ENCODE results near the gene TYSND1.
"Not testable (repeated sequence)": the region's sequence is repeated elsewhere in the genome, so short reads cannot be mapped to it uniquely, and the experiment has no call there.

The TYSND1 gene

GRCh38 chr10:70162892-70163201 lies 16.3 kb upstream of the TYSND1 start:
- peak; percentile 24 for DNase-seq

GRCh38 chr10:70162151-70162891 lies 15.8 kb upstream of the TYSND1 start:
- no peak for DNase-seq

GRCh38 chr10:70160798-70161197 lies 14.3 kb upstream of the TYSND1 start:
- no peak for DNase-seq

- DNase-seq = not testable (repeated sequence)
Observed at GRCh38 chr10:70159366-70159765, 12.9 kb upstream of the TYSND1 start.

GRCh38 chr10:70158113-70158512 lies 11.6 kb upstream of the TYSND1 start:
- no peak for DNase-seq

- no peak for DNase-seq
Observed at GRCh38 chr10:70155255-70155838, 8.8 kb upstream of the TYSND1 start.

GRCh38 chr10:70148516-70148915 lies 2.0 kb upstream of the TYSND1 start:
- no peak for DNase-seq

- DNase-seq = no peak
Observed at GRCh38 chr10:70147259-70147625, 742 bp upstream of the TYSND1 start.

GRCh38 chr10:70145666-70146488 lies 623 bp downstream of the TYSND1 start:
- peak; percentile 77 for DNase-seq

- DNase-seq = no peak
Observed at GRCh38 chr10:70145166-70145665, 1.3 kb downstream of the TYSND1 start.

GRCh38 chr10:70144372-70145110 lies 2.0 kb downstream of the TYSND1 start:
- no peak for DNase-seq

- no peak for DNase-seq
Observed at GRCh38 chr10:70142555-70142954, 3.9 kb downstream of the TYSND1 start.

- DNase-seq = no peak
Observed at GRCh38 chr10:70140297-70140696, 6.2 kb downstream of the TYSND1 start.

GRCh38 chr10:70139997-70140250 lies 6.6 kb downstream of the TYSND1 start:
- no peak for DNase-seq

- no peak for DNase-seq
Observed at GRCh38 chr10:70139151-70139996, 7.1 kb downstream of the TYSND1 start.

GRCh38 chr10:70137927-70138883 lies 8.3 kb downstream of the TYSND1 start:
- DNase-seq = no peak

GRCh38 chr10:70137135-70137534 lies 9.4 kb downstream of the TYSND1 start:
- peak; percentile 93 for DNase-seq

- no peak for DNase-seq
Observed at GRCh38 chr10:70135684-70136083, 10.8 kb downstream of the TYSND1 start.

GRCh38 chr10:70135046-70135445 lies 11.5 kb downstream of the TYSND1 start:
- no peak for DNase-seq

GRCh38 chr10:70132098-70133029 lies 14.1 kb downstream of the TYSND1 start, which contains the start of gene AIFM2:
Gene AIFM2 (minus strand): TSS chr10:70132825. CDS start chr10:70124084, 8,741 bp downstream.
- peak; percentile 65 for DNase-seq

Data from hematopoietic multipotent progenitor cell treated with erythropoietin and hydrocortisone succinate and interleukin-3 and kit ligand, for 6 days (in vitro differentiated cells).